Measurements from ENCODE around the gene HTR3E.
"Not testable (repeated sequence)": the region's sequence is repeated elsewhere in the genome, so short reads cannot be mapped to it uniquely, and the experiment has no call there.

The HTR3E gene

GRCh38 chr3:184096811-184097383, at the start of gene HTR3E:
HTR3E (plus strand) TSS chr3:184097064; CDS start chr3:184097530, 466 bp downstream.
- DNase-seq = no peak

- no peak for DNase-seq
Measured at GRCh38 chr3:184050217-184050847, 46.5 kb upstream of the HTR3E start.

- no peak for DNase-seq
Measured at GRCh38 chr3:184052767-184053166, 44.1 kb upstream of the HTR3E start, which contains the start of gene HTR3C. HTR3C (plus strand) TSS chr3:184053047; CDS start chr3:184053081, 34 bp downstream.

GRCh38 chr3:184058029-184058428, 38.8 kb upstream of the HTR3E start:
- DNase-seq = no peak

- DNase-seq = no peak
Measured at GRCh38 chr3:184059424-184059823, 37.4 kb upstream of the HTR3E start.

GRCh38 chr3:184062637-184063036, 34.2 kb upstream of the HTR3E start:
- no peak for DNase-seq

GRCh38 chr3:184066211-184066610, 30.7 kb upstream of the HTR3E start:
- DNase-seq = no peak

- no peak for DNase-seq
Measured at GRCh38 chr3:184067573-184068055, 29.2 kb upstream of the HTR3E start.

GRCh38 chr3:184068344-184068743, 28.5 kb upstream of the HTR3E start:
- DNase-seq = no peak

- DNase-seq = not testable (repeated sequence)
Measured at GRCh38 chr3:184071142-184071541, 25.7 kb upstream of the HTR3E start.

- DNase-seq = no peak
Measured at GRCh38 chr3:184073621-184074020, 23.2 kb upstream of the HTR3E start.

- DNase-seq = no peak
Measured at GRCh38 chr3:184075901-184076300, 21.0 kb upstream of the HTR3E start.

- DNase-seq = no peak
Measured at GRCh38 chr3:184077881-184078280, 19.0 kb upstream of the HTR3E start.

GRCh38 chr3:184078851-184079250, 18.0 kb upstream of the HTR3E start:
- DNase-seq = no peak

- DNase-seq = no peak
Measured at GRCh38 chr3:184081116-184081830, 15.6 kb upstream of the HTR3E start.

GRCh38 chr3:184082034-184082433, 14.8 kb upstream of the HTR3E start:
- DNase-seq = no peak

GRCh38 chr3:184082465-184082864, 14.4 kb upstream of the HTR3E start:
- no peak for DNase-seq

GRCh38 chr3:184085389-184085852, 11.4 kb upstream of the HTR3E start:
- no peak for DNase-seq

- no peak for DNase-seq
Measured at GRCh38 chr3:184092199-184092598, 4.7 kb upstream of the HTR3E start.

GRCh38 chr3:184097556-184097955, 692 bp downstream of the HTR3E start:
- DNase-seq = no peak

- no peak for DNase-seq
Measured at GRCh38 chr3:184099806-184100686, 3.2 kb downstream of the HTR3E start.

- no peak for DNase-seq
Measured at GRCh38 chr3:184110316-184110725, 13.5 kb downstream of the HTR3E start.

- DNase-seq = no peak
Measured at GRCh38 chr3:184116017-184116416, 19.2 kb downstream of the HTR3E start.
